GM21447 (cell line): Measurements from ENCODE around the gene ARMC12.
"Not testable (repeated sequence)": the region's sequence is repeated elsewhere in the genome, so short reads cannot be mapped to it uniquely, and the experiment has no call there.

Experiments
- ATAC-seq: cut with Tn5 transposase; IDR thresholded peaks from one replicate; pipeline ENCODE4 v1.9.1; 2021; ENCODE audit not compliant: unreplicated experiment

Gene ARMC12

GRCh38 chr6:35734319-35734718 is 2.5 kb upstream of the ARMC12 start:
- not testable (repeated sequence) for ATAC-seq

- no peak for ATAC-seq
Measured at GRCh38 chr6:35735452-35735851, 1.4 kb upstream of the ARMC12 start.

- ATAC-seq = no peak
Measured at GRCh38 chr6:35736253-35736894, 458 bp upstream of the ARMC12 start.

GRCh38 chr6:35737413-35738211 is 780 bp downstream of the ARMC12 start:
- ATAC-seq = no peak

- no peak for ATAC-seq
Measured at GRCh38 chr6:35739645-35740524, 3.1 kb downstream of the ARMC12 start.

GRCh38 chr6:35742842-35743241 is 6.0 kb downstream of the ARMC12 start:
- no peak for ATAC-seq

GRCh38 chr6:35745509-35745908 is 8.7 kb downstream of the ARMC12 start:
- ATAC-seq = no peak

GRCh38 chr6:35746516-35746915 is 9.7 kb downstream of the ARMC12 start:
- ATAC-seq = no peak

GRCh38 chr6:35747877-35748276 is 11.0 kb downstream of the ARMC12 start:
- ATAC-seq = no peak

- no peak for ATAC-seq
Measured at GRCh38 chr6:35750557-35750956, 13.7 kb downstream of the ARMC12 start.

GRCh38 chr6:35751594-35751993 is 14.8 kb downstream of the ARMC12 start:
- ATAC-seq = no peak

- no peak for ATAC-seq
Measured at GRCh38 chr6:35752330-35752729, 15.5 kb downstream of the ARMC12 start.

- no peak for ATAC-seq
Measured at GRCh38 chr6:35754452-35755277, 17.8 kb downstream of the ARMC12 start.

GRCh38 chr6:35755278-35755924 is 18.6 kb downstream of the ARMC12 start:
- ATAC-seq = no peak

- ATAC-seq = no peak
Measured at GRCh38 chr6:35757456-35758123, 20.8 kb downstream of the ARMC12 start.

- no peak for ATAC-seq
Measured at GRCh38 chr6:35759426-35759825, 22.6 kb downstream of the ARMC12 start.

GRCh38 chr6:35765739-35766138 is 28.9 kb downstream of the ARMC12 start:
- no peak for ATAC-seq

GRCh38 chr6:35769211-35769610 is 32.4 kb downstream of the ARMC12 start:
- no peak for ATAC-seq

GRCh38 chr6:35771343-35771627 is 34.5 kb downstream of the ARMC12 start:
- ATAC-seq = no peak
